Measurements from ENCODE around the gene PDXK. TPM values are rescaled to one million over a fixed set of nuclear protein-coding genes. Genes with fewer than 3 reads are reported as not detected.

The PDXK gene
- total RNA-seq, 2 donors from 2014 or later: 90.9 to 105 TPM

GRCh38 chr21:43751955-43752591 is 33.1 kb downstream of the PDXK start:
- TF ChIP-seq, protein P1, sequence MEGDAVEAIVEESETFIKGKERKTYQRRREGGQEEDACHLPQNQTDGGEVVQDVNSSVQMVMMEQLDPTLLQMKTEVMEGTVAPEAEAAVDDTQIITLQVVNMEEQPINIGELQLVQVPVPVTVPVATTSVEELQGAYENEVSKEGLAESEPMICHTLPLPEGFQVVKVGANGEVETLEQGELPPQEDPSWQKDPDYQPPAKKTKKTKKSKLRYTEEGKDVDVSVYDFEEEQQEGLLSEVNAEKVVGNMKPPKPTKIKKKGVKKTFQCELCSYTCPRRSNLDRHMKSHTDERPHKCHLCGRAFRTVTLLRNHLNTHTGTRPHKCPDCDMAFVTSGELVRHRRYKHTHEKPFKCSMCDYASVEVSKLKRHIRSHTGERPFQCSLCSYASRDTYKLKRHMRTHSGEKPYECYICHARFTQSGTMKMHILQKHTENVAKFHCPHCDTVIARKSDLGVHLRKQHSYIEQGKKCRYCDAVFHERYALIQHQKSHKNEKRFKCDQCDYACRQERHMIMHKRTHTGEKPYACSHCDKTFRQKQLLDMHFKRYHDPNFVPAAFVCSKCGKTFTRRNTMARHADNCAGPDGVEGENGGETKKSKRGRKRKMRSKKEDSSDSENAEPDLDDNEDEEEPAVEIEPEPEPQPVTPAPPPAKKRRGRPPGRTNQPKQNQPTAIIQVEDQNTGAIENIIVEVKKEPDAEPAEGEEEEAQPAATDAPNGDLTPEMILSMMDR (conservative IDR thresholded peaks at IDR 0.05): no peak
- Mint-ChIP-seq H3K27ac (no peak overlapping the region), H3K36me3 (ENCODE audit: low read depth) (peaks cover 60% of the 10 kb centered on the region), H3K4me3 (no peak overlapping the region), H3K4me1 (no peaks in the 10 kb centered on the region), H3K9me3 (no peaks in the 10 kb centered on the region), H3K27me3 (ENCODE audit: insufficient read depth) (no peaks in the 10 kb centered on the region)
- Histone ChIP-seq H3K36me3 (ENCODE audit: control insufficient read depth, insufficient read depth, low read length) (peaks cover 26% of the 10 kb centered on the region), H3K9me3 (ENCODE audit: control insufficient read depth, low read length) (no peaks in the 10 kb centered on the region), H3K27me3 (ENCODE audit: control insufficient read depth, insufficient read depth, low read length, poor library complexity, severe bottlenecking) (no peaks in the 10 kb centered on the region), H3K9ac (ENCODE audit: extremely low read depth, low read length, poor library complexity, severe bottlenecking) (no peak overlapping the region), H3K4me1 (ENCODE audit: control insufficient read depth, insufficient read depth, low read length) (no peaks in the 10 kb centered on the region), H3K27ac (ENCODE audit: low read depth, low read length) (no peak overlapping the region), H3K4me3 (ENCODE audit: low read length) (no peak overlapping the region)
- DNase-seq: no peak
- whole genome bisulfite sequencing, 2 experiments (ENCODE audit: insufficient coverage in 1 of 2, insufficient read length in 1 of 2): 95% methylated on average over 15 to 31 of the region's 31 CpGs

- no peaks in the 10 kb centered on the region for H3K27me3 Mint-ChIP-seq (ENCODE audit: insufficient read depth)
- no peaks in the 10 kb centered on the region for H3K9me3 Mint-ChIP-seq
- 93 to 96% methylated on average over 22 to 28 of the region's 28 CpGs for WGBS, 2 experiments (ENCODE audit: insufficient coverage in 1 of 2, insufficient read length in 1 of 2)
These were observed 34.0 kb downstream of the PDXK start for GRCh38 chr21:43752758-43753438.

GRCh38 chr21:43753439-43753799 is 34.5 kb downstream of the PDXK start:
- peaks cover 53% of the 10 kb centered on the region for H3K36me3 Mint-ChIP-seq (ENCODE audit: low read depth)
- no peaks in the 10 kb centered on the region for H3K4me1 ChIP-seq (ENCODE audit: control insufficient read depth, insufficient read depth, low read length)
- no peaks in the 10 kb centered on the region for H3K27me3 ChIP-seq (ENCODE audit: control insufficient read depth, insufficient read depth, low read length, poor library complexity, severe bottlenecking)
- no peak overlapping the region for H3K27ac ChIP-seq (ENCODE audit: low read depth, low read length)
- no peak for DNase-seq
- H3K9me3 Mint-ChIP-seq: no peaks in the 10 kb centered on the region
- no peaks in the 10 kb centered on the region for H3K27me3 Mint-ChIP-seq (ENCODE audit: insufficient read depth)
- no peak overlapping the region for H3K9ac ChIP-seq (ENCODE audit: extremely low read depth, low read length, poor library complexity, severe bottlenecking)
- no peaks in the 10 kb centered on the region for H3K9me3 ChIP-seq (ENCODE audit: control insufficient read depth, low read length)
- WGBS, 2 experiments (ENCODE audit: insufficient coverage in 1 of 2, insufficient read length in 1 of 2): 91 to 95% methylated on average over 10 to 16 of the region's 16 CpGs
- no peak overlapping the region for H3K4me3 ChIP-seq (ENCODE audit: low read length)
- TF ChIP-seq, protein P1 (conservative IDR thresholded peaks at IDR 0.05): no peak
- H3K36me3 ChIP-seq (ENCODE audit: control insufficient read depth, insufficient read depth, low read length): peaks cover 27% of the 10 kb centered on the region
- H3K27ac Mint-ChIP-seq: no peak overlapping the region
- no peaks in the 10 kb centered on the region for H3K4me1 Mint-ChIP-seq
- no peak overlapping the region for H3K4me3 Mint-ChIP-seq

More at GRCh38 chr21:43752758-43753438, 34.0 kb downstream of the PDXK start:
- TF ChIP-seq, protein P1 (conservative IDR thresholded peaks at IDR 0.05): no peak
- Mint-ChIP-seq H3K4me1 (no peaks in the 10 kb centered on the region), H3K36me3 (ENCODE audit: low read depth) (peaks cover 53% of the 10 kb centered on the region), H3K27ac (no peak overlapping the region), H3K4me3 (no peak overlapping the region)
- Histone ChIP-seq H3K36me3 (ENCODE audit: control insufficient read depth, insufficient read depth, low read length) (peaks cover 26% of the 10 kb centered on the region), H3K9me3 (ENCODE audit: control insufficient read depth, low read length) (no peaks in the 10 kb centered on the region), H3K4me1 (ENCODE audit: control insufficient read depth, insufficient read depth, low read length) (no peaks in the 10 kb centered on the region), H3K27ac (ENCODE audit: low read depth, low read length) (no peak overlapping the region), H3K4me3 (ENCODE audit: low read length) (no peak overlapping the region), H3K27me3 (ENCODE audit: control insufficient read depth, insufficient read depth, low read length, poor library complexity, severe bottlenecking) (no peaks in the 10 kb centered on the region), H3K9ac (ENCODE audit: extremely low read depth, low read length, poor library complexity, severe bottlenecking) (no peak overlapping the region)
- DNase-seq: no peak

All from endodermal cell (in vitro differentiated cells).